Activated CD4-positive, alpha-beta T cell treated with anti-CD3 and anti-CD28 coated beads, Interleukin-2, amount 50 U/mL, for 16 hours (primary cell): ENCODE measurements around the gene ERCC8.

ENCODE experiments used
- DNase-seq: peaks from one replicate; pipeline ENCODE4 v3.0.0-alpha.2; 2020

The ERCC8 gene

GRCh38 chr5:60833520-60833919 is 111.3 kb downstream of the ERCC8 start:
- DNase-seq: no peak

- DNase-seq: peak; percentile 10
Measured at GRCh38 chr5:60830581-60831127, 114.2 kb downstream of the ERCC8 start.

GRCh38 chr5:60829490-60830266 is 115.2 kb downstream of the ERCC8 start:
- peak; percentile 33 for DNase-seq

GRCh38 chr5:60827201-60827600 is 117.7 kb downstream of the ERCC8 start:
- DNase-seq: no peak

GRCh38 chr5:60826653-60827052 is 118.2 kb downstream of the ERCC8 start:
- DNase-seq: peak; percentile 18
